Measurements from ENCODE around the gene EPC2.

DNA sequence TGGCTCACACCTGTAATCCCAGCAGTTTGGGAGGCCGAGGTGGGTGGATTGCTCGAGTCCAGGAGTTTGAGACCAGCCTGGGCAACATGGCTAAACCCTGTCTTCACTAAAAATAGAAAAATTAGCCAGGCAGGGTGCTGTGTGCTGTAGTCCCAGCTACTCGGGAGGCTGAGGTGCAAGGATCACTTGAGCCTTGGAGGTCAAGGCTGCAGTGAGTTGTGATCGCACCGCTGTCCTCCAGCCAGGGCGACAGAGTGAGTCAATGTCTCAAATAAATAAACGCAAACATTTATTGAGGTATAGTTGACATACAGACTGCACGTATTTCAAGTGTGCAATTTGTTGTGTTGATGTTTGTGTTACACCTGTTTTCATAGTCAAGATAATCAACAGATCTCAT is 19.7 kb downstream of the EPC2 start:
- TF ChIP-seq, protein P1, sequence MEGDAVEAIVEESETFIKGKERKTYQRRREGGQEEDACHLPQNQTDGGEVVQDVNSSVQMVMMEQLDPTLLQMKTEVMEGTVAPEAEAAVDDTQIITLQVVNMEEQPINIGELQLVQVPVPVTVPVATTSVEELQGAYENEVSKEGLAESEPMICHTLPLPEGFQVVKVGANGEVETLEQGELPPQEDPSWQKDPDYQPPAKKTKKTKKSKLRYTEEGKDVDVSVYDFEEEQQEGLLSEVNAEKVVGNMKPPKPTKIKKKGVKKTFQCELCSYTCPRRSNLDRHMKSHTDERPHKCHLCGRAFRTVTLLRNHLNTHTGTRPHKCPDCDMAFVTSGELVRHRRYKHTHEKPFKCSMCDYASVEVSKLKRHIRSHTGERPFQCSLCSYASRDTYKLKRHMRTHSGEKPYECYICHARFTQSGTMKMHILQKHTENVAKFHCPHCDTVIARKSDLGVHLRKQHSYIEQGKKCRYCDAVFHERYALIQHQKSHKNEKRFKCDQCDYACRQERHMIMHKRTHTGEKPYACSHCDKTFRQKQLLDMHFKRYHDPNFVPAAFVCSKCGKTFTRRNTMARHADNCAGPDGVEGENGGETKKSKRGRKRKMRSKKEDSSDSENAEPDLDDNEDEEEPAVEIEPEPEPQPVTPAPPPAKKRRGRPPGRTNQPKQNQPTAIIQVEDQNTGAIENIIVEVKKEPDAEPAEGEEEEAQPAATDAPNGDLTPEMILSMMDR (IDR thresholded peaks at IDR 0.05) = no peak
- TF ChIP-seq POLR2A (IDR thresholded peaks at IDR 0.05) = no peak

Data from testis (tissue), 2 donors.